GM19455 (cell line): ENCODE measurements around the gene PTK6.
"Not testable (repeated sequence)": the region's sequence is repeated elsewhere in the genome, so short reads cannot be mapped to it uniquely, and the experiment has no call there.

ENCODE experiments used
- ATAC-seq: cut with Tn5 transposase; IDR thresholded peaks from one replicate; pipeline ENCODE4 v1.9.1; 2021; ENCODE audit not compliant: unreplicated experiment

The PTK6 gene

DNA sequence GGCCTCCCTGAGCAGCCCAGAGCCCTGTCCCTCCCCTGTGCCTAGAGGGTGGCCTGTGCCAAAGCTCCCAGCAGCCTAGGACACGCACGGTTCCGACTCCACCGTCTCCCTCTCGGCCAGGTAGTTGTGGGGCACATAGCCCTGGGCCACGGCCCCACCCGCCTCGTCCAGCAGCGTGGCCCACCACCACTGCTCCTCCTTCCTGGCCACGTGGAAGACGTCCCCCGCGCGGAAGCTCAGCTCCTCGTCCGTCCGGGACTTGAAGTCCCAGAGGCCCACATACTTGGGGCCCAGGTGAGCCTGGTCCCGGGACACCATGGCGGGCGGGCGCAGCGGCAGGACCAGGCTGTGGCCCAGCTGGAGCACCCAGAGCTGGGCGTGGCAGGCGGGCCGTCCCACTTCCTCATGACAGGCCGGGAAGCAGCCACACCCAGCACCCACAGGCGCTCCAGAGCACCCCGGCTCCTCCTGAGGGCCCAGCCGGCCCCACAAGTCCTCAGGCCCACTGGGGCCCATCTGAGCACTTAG is at the start of gene PTK6:
TSS of gene PTK6 (minus strand) at position 380 of the 528 bp plus-strand sequence. CDS start at position 318, 62 bp downstream.
- ATAC-seq = peak; percentile 25

DNA sequence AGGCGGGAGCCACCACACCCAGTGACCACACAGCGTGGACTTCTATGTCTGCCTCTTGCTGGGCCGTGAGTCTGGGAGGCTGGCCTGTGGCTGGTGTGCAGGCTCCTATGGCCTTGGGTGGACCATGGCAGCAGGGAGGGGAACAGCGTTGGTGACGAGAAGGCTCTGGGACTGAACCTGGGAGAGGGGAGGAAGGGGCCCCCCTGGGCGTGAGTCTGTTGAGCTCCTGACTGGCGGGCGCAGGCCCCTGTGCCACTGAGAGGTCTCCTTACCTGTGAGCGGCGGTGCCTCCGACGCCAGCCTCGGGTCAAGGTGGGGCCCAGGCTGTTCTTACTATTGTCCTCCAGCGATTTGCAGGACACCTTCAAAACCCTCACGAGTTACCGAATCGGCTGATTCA is 49.6 kb upstream of the PTK6 start:
- ATAC-seq = no peak

DNA sequence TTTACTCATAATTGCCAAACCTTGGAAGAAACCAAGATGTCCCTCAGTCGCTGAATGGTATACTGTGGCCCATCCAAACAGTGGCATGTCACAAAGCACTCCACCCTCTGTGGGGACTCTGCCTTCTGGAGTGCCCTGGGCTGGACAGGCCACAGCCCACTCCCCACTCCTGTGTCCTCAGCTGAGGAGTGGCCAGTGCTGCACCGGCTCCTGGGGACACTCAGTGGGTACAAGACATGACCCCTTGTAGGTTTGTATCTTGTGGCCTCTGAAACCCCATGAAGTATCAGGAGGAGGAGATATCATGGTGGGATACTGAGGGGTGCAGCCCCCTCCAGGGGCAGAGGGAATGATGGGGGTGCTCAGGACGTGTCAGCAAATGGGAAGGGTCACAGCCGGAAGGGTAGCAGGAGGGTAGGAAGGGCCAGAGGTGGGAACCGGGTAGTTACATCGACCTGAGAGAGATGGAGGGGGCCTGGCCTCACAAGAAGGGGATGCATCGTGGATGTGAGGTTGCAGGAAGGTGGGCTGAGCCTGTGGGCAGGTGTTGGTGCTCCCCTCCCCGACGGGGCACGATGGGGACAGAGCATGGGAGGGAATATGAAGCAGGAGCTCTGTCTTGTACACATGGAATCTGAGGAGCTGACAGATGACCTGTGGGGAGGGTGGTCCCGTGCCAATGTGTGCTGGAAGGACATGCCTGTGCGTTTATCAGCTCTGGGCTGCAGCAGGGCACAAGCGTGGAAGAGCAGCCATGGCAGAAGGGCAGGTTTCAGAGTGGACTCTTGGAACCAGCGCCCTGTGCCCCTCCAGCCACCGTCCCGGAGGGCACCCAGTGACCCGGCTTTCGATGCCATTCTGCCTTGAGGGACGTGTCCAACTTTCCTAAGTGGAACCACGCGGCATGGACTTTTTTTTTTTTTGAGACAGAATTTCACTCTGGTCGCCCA is 48.7 kb upstream of the PTK6 start:
- ATAC-seq = no peak

DNA sequence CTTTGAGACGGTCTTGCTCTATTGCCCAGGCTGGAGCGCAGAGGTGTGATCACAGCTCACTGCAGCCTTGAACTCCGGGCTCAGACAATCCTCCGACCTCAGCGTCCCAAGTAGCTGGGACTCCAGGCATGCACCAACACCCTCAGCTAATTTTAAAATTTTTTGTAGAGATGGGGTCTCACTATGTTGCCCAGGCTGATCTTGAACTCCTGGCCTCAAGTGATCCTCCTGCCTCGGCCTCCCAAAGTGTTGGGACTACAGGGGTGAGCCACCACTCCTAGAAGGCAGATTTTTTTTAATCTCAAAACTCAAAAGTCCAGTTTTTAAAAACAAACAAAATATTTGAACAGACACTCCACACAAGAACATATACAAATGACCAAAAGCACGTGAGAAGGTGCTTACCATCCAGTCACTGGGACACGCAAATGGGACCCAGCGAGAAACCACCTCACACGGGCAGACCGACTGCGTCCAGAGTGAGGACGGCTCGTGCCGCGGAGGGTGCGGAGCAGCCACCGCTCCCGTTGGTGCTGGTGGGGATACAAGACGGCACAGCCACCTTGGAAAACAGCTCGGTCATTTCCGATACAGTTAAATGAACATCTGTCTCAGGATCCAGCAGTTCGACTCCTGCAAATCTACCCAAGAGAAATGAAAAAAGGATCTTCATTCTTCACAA is 45.3 kb upstream of the PTK6 start:
- no peak for ATAC-seq

DNA sequence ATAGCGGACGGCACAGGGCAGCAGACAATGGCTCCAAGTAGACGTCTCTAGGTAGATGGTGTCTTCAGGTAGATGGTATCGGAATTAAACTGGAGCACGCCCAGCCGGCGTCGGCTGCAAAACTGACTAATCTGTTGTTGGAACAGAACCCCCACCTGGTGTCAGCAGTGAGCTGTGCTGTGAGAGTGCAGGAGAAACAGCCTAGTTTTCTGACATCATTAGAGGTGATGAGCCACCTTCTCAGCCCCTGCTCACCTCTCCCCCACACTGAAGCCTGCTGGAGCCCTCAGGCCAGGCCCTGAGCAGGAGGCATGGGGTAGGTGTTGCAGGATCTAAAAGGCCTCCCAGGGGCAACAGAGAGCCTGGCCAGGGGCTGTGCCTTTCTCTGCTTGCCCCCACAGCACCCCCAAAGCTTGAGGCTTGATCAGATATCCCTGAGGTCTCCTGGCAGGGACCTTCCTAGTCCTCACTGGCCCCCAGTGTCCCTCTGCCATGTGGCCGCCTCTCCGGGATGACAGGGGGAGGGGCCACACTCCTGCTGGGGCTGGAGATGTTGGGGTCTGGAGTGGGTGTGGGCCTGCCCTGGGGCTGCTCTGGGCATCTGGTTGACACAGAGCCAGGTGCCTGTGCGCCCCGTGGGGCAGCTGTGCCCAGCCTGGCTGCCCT is 43.8 kb upstream of the PTK6 start:
- ATAC-seq = no peak

DNA sequence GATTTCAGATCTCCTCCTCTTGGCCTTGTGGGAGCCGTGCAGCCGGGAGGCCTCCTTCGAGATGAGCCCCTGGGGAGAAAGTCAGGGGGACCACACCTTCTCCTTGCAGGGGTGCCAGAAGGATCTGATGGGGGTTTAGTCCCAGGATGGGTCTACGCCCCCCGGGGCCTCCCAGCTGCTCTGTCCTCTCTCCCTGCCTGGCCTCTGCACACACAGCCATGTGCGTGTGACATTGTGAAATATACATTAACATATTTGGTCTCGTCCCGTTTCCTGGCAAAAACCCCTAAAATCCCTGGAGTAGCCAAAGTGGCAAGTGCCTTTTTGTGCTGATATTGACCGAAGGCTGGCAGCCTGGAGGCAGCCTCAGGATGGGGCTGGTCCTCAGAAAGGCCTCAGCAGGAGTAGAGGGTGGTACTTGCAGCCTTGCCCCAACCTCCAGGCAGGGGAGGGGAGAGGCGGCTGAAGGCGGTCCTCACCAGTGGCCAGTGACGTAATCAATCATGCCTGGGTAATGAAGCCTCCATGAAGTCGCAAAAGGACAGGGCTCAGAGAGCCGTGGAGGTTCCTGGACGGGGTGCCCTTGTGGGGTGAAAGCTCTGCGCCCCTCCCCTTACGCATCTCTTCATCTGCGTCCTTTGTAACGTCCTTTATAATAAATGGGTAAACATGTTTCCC is 42.0 kb upstream of the PTK6 start:
- no peak for ATAC-seq

DNA sequence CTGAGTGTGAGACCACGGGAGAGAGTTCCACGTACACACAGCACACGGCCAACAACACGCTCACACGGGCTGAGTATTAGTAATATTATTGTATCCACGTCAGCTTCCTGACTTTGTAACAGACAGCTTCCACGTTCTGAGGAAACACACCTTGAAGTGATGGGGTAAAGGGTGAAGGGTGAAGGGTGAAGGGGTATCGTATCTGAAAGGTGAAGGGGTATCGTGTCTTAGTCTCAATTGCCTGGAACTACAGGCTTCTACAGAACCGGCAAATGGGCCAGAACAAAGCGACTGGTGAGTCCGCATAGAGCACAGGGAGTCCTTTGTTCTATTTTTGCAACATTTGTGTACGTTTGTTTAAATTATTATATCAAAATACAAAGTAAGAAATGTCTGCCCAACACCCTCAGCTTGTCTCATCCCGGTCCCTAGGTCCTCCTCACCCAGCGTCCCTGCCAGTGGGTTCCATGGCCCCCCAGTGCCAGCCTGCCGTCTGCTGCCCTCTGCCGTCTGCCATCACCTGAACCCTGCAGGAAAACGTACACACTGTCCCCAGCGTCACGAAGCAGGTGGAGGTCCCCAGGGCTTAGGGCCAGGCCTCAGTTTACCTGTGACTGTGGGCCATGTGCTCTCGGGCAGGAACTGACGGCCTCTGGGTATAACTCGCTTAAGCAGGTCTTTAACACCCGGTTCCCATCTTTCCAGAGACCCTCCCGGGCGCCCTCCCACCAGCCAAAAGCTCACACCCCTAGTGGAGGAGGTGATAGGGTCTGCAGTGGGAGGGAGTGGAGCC is 41.2 kb upstream of the PTK6 start:
- no peak for ATAC-seq

DNA sequence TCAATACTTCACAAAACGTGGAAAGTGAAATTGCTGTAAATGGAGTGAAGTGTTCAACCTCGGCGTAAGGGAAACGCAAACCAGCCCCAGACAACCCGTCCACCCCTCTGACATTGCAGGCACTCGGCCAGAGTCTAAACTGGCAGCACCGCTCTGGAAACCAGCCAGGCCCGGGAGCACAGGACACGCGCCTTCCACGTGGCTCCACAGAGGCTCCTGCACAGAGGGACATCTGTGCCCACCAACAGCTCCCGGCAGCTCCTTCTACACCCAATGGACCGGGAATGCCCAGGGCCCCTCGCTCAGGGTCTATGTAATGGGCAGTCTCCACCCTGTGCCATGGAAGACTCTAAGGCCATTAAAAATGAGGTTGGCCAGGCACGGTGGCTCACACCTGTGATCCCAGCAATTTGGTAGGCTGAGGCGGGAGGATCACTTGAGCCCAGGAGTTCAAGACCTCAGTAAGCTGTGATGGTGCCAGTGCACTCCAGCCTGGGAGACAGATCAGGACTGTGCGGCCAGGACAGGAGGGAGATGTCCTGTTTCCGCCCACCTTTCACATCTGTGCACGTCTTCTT is 40.2 kb upstream of the PTK6 start:
- no peak for ATAC-seq

DNA sequence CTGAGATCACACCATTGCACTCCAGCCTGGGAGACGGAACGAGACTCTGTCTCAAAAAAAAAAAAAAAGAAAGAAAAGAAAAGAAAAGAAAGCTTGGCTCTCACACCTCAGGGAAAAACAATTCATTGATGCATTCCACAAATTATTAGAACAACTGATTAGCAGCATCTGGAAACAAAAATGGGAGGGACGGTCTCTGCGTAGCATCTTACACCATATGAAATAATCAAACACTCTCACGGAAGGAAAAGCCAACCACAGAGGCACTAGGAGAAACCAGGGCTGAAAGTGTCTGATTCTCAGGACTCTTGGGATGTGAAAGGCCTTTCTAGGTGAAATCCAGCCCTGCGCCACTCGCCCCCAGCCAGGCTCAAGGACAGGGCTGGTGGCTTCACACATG is 39.1 kb upstream of the PTK6 start:
- ATAC-seq = no peak

DNA sequence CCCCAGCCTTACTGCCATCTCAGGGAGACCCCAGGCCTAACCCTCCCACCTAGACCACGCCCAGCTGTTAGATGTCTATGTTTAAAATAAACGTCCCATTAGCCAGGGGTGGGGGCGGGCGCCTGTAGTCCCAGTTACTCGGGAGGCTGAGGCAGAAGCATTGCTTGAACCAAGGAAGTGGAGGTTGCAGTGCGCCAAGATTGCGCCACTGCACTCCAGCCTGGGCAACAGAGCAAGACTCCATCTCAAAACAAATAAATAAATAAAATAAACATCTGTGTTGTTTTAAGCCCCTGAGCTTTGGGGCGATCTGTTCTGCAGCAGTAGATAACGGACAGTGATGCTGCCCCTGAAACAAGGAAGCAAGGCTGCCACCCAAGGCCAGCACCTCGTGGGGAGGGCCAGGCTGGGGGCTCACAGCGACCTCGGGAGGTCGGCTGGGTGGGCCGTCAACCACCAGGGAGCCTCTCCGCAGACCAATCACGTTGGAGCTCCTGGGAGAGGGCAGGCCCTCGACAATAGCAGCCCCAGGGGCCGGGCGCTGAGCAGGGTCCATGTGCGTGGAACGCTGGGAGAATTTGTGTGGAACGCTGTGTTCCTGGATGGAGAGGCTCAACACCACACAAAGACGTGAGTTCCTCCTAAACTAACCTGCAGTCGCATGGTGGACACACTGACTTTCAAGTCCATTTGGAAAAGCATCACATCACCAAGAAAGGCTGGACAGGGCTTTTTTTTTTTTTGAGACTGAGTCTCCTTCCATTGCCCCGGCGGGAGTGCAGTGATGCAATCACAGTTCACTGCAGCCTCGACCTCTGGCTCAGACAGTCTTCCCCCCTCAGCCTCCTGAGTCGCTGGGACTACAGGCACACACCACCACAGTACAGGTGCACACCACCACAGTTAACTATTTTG is 37.9 kb upstream of the PTK6 start:
- no peak for ATAC-seq

DNA sequence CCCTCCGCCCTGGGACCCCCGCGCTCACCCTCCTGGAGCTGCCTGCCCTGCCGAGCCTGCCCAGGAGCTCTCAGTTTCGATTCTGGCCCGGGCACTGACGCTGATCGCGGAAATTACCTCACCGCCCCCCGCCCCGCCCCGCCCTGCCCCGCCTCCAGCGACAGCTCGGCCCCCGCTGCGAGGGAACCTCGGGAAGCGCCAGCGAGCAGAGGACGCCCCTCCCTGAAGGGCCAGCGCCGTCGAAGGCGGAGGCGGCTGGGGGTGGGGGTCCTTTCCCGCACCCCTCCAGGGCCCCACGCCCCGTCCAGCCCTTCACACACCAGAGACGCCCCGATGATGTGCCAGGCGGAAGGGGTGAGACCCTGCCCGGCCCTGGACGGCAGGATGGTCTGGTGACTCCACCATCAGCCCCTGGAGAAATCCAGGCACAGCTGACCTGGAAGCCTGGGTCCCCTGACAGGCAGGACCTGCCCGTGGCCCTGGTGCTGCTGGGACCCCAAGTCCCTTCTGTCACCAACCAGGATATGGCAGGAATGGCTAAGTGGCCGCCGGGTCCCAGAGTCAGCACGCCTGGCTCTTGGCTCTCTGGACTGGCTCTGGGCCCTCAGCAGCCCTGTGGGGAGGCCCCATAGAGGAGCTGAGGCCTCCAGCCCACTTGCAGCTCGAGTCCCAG is 37.1 kb upstream of the PTK6 start, which contains the start of gene HELZ2:
TSS of gene HELZ2 (minus strand) at position 84 of the 673 bp plus-strand sequence. CDS start 1,854 bp downstream, outside the sequence.
- ATAC-seq = peak; percentile 54

DNA sequence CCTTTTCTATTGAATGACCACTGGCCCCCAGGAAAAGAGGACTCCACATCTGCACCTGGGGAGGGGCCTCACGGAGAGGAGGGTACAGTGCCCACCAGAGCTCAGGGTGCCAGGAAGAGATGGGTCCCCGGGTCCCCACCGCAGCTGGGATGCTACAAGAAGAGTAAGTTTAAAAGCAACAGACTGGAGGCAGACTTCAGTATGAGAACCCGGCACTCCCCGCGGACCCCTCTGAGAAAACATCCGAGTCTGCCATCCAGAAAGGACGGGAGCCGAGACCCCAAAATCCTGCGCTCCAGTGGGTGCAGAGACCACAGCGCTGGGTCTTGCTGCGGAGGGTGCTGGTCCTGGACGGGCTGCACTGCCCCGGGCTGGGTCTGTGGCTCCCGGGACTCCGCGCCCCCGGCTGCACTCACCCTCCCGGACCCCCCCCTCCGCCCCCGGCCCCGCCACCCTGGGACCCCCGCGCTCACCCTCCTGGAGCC is 36.5 kb upstream of the PTK6 start:
- ATAC-seq = no peak

DNA sequence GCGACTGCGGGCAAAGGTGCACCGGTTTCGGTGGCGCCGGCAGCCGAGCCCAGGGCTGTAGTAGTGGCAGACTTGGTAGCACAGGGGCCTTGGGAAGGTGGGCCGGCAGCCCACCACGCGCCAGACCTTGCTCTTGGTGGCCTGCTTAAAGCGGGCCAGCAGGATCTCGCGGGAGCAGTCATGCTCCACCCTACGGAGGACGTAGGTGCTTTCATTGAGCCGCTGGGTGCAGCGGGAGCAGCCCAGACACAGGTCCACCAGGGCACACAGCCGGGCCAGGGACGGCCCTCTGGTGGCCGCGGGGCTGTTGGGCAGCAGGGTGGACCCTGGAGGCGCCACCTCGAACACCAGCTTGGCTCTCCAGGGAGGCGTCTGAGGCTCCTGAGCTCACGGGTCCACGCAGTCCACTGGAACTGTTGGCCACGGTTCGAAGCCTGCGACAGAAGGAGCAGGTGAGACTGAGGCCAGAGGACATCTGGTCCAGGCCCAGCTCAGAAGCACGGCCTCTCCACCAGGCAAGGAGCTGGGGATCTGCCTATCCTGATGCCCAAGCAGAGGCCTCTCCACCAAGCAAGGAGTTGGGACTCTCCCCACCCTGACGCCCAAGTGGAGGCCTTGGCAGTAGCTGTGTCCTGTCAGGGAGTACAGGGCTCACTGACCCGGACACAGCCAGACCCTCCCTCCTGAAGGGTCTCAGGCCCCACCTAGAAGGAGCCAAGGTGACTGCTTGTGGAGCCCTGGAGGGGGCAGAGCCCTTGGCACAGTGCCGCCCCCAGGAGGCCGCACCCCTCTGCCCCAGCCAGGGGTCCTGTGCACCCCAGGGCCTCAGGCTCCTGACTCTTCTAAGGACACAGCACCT is 35.8 kb upstream of the PTK6 start:
- no peak for ATAC-seq

DNA sequence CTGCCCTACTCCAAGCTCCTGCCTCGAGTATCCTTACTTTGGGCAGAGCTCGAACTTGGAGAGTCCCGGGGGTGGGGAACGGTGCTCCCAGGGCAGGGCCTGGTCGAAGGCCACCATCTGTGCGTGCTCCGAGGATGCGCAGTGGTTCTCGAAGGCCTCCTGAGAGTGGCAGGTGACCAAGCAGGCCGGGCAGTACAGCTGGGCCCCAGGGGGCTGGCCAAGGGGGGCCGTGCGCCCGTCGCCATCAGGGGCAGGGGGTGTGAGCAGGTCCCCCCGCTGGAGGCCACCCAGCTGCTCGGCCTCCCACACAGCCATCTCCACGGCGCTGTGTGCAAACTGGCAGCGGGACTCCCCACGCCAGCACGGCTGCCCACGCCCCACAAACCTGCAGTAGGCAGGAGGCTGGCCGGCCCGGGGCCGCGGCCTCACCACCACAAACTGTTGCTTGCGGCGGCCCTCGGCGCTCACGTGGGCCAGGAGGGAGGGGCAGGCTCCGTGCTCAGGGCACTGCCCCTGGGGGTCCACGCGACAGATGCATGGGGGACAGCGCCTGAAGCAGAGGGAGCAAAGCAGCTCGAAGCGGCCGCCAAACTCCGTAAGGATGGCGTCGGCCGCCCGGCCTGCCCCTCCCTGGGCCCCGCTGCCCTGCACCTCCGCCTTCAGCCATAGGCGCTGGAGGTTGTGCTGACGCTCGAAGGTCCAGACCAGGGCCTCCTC is 35.1 kb upstream of the PTK6 start:
- ATAC-seq = no peak

DNA sequence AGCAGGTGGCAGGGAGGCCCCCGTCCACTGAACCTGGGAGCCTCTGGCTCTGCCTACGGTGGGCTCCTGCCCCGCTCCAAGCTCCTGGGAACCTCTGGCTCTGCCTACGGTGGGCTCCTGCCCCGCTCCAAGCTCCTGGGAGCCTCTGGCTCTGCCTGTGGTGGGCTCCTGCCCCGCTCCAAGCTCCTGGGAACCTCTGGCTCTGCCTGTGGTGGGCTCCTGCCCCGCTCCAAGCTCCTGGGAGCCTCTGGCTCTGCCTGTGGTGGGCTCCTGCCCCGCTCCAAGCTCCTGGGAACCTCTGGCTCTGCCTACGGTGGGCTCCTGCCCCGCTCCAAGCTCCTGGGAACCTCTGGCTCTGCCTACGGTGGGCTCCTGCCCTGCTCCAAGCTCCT is 33.9 kb upstream of the PTK6 start:
- ATAC-seq = not testable (repeated sequence)
